ENCODE measurements around the gene TYROBP.

Gene TYROBP

DNA sequence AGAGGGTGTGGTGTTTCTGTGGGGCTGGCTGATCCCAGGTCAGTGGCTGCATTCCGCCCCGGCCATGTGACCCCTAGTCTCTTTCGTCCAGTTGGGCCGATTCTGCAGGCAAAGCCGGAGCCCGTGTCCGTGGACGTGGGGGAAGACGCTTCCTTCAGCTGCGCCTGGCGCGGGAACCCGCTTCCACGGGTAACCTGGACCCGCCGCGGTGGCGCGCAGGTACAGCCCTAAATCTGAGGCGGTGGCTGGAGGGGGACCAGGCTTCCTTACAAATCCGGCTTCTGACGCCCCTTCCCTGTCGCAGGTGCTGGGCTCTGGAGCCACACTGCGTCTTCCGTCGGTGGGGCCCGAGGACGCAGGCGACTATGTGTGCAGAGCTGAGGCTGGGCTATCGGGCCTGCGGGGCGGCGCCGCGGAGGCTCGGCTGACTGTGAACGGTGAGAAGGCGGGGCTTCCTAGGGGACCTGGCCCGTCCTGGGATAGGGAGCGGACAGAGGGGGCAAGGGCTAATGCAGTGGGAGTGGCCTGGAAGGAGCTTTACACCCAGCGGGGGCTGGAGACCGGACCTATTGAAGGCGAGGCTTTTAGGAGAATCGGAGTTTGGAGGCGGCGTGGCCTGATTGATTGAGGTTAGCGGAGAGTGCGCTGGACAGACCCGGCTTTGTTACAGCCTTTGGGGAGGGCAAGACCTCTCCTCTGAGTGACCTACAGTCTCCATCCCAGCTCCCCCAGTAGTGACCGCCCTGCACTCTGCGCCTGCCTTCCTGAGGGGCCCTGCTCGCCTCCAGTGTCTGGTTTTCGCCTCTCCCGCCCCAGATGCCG is 47.1 kb downstream of the TYROBP start:
- no peak for DNase-seq
- in situ Hi-C loops (cut with HindIII; ENCODE audit: low pct_ligation_motif_present, low pct_unique_long_range_greater_than_20kb, low sequenced_read_pairs), result no loop called here

GRCh38 chr19:35860436-35860817 is 47.7 kb downstream of the TYROBP start:
- no peak for DNase-seq
- in situ Hi-C loops (cut with HindIII; ENCODE audit: low pct_ligation_motif_present, low pct_unique_long_range_greater_than_20kb, low sequenced_read_pairs), result no loop called here

GRCh38 chr19:35859414-35859813 is 48.7 kb downstream of the TYROBP start:
- in situ Hi-C loops (cut with HindIII; ENCODE audit: low pct_ligation_motif_present, low pct_unique_long_range_greater_than_20kb, low sequenced_read_pairs), result no loop called here
- no peak for DNase-seq

DNA sequence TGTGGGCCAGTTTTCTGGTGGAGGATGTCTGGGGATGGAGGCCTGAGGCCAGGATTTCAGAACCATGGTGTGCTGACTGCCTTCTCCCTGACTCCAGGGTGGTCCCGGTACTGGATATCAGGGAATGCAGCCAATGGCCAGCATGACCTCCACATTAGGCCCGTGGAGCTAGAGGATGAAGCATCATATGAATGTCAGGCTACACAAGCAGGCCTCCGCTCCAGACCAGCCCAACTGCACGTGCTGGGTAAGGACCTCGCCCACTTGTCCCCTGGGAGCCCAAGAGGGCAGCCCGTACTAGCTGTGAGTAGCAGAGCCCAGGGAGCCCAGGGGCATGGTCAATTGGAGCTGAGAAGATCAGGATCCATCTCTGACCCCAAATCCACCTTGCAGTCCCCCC is 49.8 kb downstream of the TYROBP start:
- in situ Hi-C loops (cut with HindIII; ENCODE audit: low pct_ligation_motif_present, low pct_unique_long_range_greater_than_20kb, low sequenced_read_pairs), result no loop called here
- no peak for DNase-seq

DNA sequence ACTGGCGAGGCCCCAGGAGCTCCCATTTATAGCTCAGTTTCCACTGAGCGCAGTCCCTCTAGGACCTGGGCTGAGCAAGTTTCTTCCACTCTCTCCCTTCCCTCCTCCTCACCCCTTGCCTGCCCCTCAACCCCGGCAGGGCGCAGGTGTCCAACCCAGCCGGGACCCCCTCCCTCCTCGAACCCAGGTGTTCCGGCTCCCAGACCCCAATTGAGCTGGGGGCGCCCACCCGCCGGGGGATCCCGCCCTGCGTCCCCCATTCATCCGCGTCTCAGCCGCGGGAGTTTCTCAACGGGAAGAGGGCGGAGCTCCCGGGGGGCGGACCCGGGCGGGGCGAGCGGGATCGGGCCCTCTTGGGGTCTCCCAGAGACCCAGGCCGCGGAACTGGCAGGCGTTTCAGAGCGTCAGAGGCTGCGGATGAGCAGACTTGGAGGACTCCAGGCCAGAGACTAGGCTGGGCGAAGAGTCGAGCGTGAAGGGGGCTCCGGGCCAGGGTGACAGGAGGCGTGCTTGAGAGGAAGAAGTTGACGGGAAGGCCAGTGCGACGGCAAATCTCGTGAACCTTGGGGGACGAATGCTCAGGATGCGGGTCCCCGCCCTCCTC is 51.4 kb downstream of the TYROBP start, which contains the start of gene KIRREL2:
Gene KIRREL2 (plus strand): TSS at position 366 of the 604 bp plus-strand sequence. CDS start 209 bp downstream, at position 575.
- no peak for DNase-seq
- in situ Hi-C loops (cut with HindIII; ENCODE audit: low pct_ligation_motif_present, low pct_unique_long_range_greater_than_20kb, low sequenced_read_pairs), result no loop called here
